Heart left ventricle (tissue), 16 donors: ENCODE measurements around the gene NPPA. TPM values are rescaled to one million over a fixed set of nuclear protein-coding genes. Genes with fewer than 3 reads are reported as not detected.

ENCODE experiments used
- ATAC-seq, 4 donors: fragments of 200-7000 bp; cut with Tn5 transposase; one replicate each; pipeline ENCODE4 v1.9.1; 2020 to 2022; ENCODE audit warnings: moderate library complexity in 4 of 4, mild to moderate bottlenecking in 3 of 4, moderate number of reproducible peaks in 1 of 4
- DNase-seq, 5 donors: peaks; one replicate each; pipeline ENCODE4 v3.0.0-alpha.2; 2020
- H3K27ac ChIP-seq, 12 donors: fragments of 200-600 bp; sonication (generic) in 4 of 12; one replicate each; pipeline versions ENCODE4 v1.5.0 to v1.8.0; 2016 to 2022; ENCODE audit warnings: mild to moderate bottlenecking in 2 of 12
- H3K27me3 ChIP-seq, 9 donors: fragments of 200-600 bp; sonication (generic) in 2 of 9; one replicate each; pipeline versions ENCODE4 v1.5.1 to v1.8.0; 2016 to 2022; ENCODE audit warnings: mild to moderate bottlenecking in 3 of 9
- H3K36me3 ChIP-seq, 9 donors: fragments of 200-600 bp; sonication (generic) in 2 of 9; one replicate each; pipeline versions ENCODE4 v1.5.0 to v1.8.0; 2018 to 2022; ENCODE audit warnings: mild to moderate bottlenecking in 2 of 9
- H3K4me1 ChIP-seq, 12 donors: fragments of 200-600 bp; sonication (generic) in 4 of 12; one replicate each; pipeline versions ENCODE4 v1.5.0 to v1.8.0; 2016 to 2022; ENCODE audit warnings: mild to moderate bottlenecking in 3 of 12
- H3K4me3 ChIP-seq, 12 donors: fragments of 200-600 bp; sonication (generic) in 4 of 12; one replicate each; pipeline versions ENCODE4 v1.5.0 to v1.8.0; 2017 to 2022; ENCODE audit warnings: mild to moderate bottlenecking in 9 of 12, moderate library complexity in 4 of 12
- H3K9me3 ChIP-seq, 12 donors: fragments of 200-600 bp; sonication (generic) in 4 of 12; one replicate each; pipeline versions ENCODE4 v1.5.0 to v1.8.0; 2016 to 2022; ENCODE audit warnings: mild to moderate bottlenecking in 1 of 12
- CTCF ChIP-seq, 12 donors: fragments of 200-600 bp; sonication (generic) in 4 of 12; IDR thresholded peaks; one replicate each; pipeline versions ENCODE4 v1.5.0 to v1.8.0; 2018 to 2022; ENCODE audit warnings: antibody characterized with exemption in 12 of 12, mild to moderate bottlenecking in 5 of 12
- POLR2A ChIP-seq, 2 donors: fragments of 450-650 bp; IDR thresholded peaks; one replicate each; pipeline ENCODE4 v1.6.1; 2017; ENCODE audit warnings: antibody characterized with exemption in 2 of 2, mild to moderate bottlenecking in 2 of 2, moderate library complexity in 2 of 2
- WGBS, 4 donors: extraction: QIAGEN DNeasy Blood & Tissue Kit in 2 of 4; methylation state at CpG; one replicate each; pipeline versions ENCODE4 v1.1.5 to v1.1.7; 2013 to 2018; 5-methylcytosine and 5-hydroxymethylcytosine counted together
- intact Hi-C, 10 donors: fragments of 100-400 bp; cut with DNase I; formaldehyde crosslinking; loops; one replicate each; pipeline versions ENCODE4 v1.11.1 to v1.14.2; 2022
- polyA plus RNA-seq, 2 donors: library from polyadenylated mRNA; stranded (reverse); fragments of 200-250 nt; gene quantifications; one replicate each; pipeline ENCODE4 v1.2.3, GENCODE V29; 2013
- total RNA-seq, 9 donors: library from RNA; depleted of rRNA in 2 of 9; stranded (reverse); fragments of >200 nt in 2 of 9; fragmentation: NEBNext Ultra II Directional in 3 of 9; extraction: Animal tissue kit (Norgen Biotek cat#: 25700) in 3 of 9; gene quantifications; one replicate each; pipeline versions ENCODE4 v1.1.0 to v1.2.4, GENCODE V29; 2016 to 2023
- donor health status: ischemic (EF 13 %, LVEDD 7.1; RV severe dilation, severe dysfunction).
- donor health status: healthy with polysubstance abuse.
- donor health status: DM: no; HTN: yes; CAD: no.
- donor health status: DM: no; HTN: no; CAD: no.
- donor health status: ischemic (EF 25% LVEDD 6.9; RV normal size, moderate dysfunction).
- donor health status: ischemic (EF 25% LVEDD 5.7; RV mildly dilated, moderate dysfunction).
- donor health status: healthy.
- donor health status: DM: yes; HTN: yes; CAD: no.
- donor health status: ischemic (EF 35%, LVEDD 5.7; RV mildly dilated, moderate dysfunction).
- donor health status: nonischemic (EF 11% LVEDD 7.7; RV severe dilation, severe dysfunction).
- donor health status: DM: yes; HTN: yes; CAD: no.
- donor health status: PGD.
- donor health status: ischemic (EF 29% LVEDD 5.4; RV normal size, mild dysfunction).
- donor health status: nonischemic (EF 23%, LVEDD 6.1; RV moderate dilation, normal function).

Gene NPPA
- total and polyA plus RNA-seq, 11 donors, result 59.9 to 3,156 (median 279) TPM

- WGBS, 4 donors, result 66 to 83% (median 83%) methylated on average over 7 of the region's 7 CpGs
- Histone ChIP-seq H3K27me3 (peaks cover 0 to 5% (median 0%) of the 10 kb centered on the region in 9 donors), H3K36me3 (peaks cover 0 to 6% (median 0%) of the 10 kb centered on the region in 9 donors), H3K4me1 (peaks cover 0 to 13% (median 0%) of the 10 kb centered on the region in 12 donors), H3K4me3 (no peak overlapping the region), H3K9me3 (no peaks in the 10 kb centered on the region), H3K27ac (no peak overlapping the region)
- intact Hi-C loops, result no loop called here
- DNase-seq (no peak), ATAC-seq (no peak)
- no peak for TF ChIP-seq CTCF (IDR thresholded peaks at IDR 0.05)
- no peak for TF ChIP-seq POLR2A (IDR thresholded peaks at IDR 0.05)
These were observed 3.6 kb upstream of the NPPA start for GRCh38 chr1:11851180-11851579.

DNA sequence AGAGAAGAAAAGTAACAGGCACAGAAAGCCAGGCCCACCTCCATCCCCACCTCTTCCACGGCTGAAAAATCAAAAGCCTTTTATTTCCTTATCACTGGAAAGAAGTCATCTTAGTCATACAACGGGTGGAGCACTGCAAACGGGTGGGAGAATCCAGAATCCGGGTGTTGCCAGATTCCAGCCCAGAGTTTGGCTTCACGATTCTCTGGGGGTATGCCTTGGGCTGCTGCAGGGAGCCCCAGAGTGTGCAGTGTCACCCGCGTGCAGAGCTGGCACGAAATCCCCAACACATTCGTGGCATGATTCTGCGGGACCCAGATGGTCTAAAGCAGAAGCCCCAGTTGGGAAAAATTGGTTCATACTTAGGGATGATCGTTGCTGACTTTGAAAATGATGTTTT lies 2.6 kb upstream of the NPPA start:
- TF ChIP-seq POLR2A (IDR thresholded peaks at IDR 0.05) (no peak), CTCF (IDR thresholded peaks at IDR 0.05) (no peak)
- ATAC-seq (no peak), DNase-seq (no peak)
- H3K4me3 ChIP-seq, result no peak overlapping the region
- peaks cover 0 to 13% (median 0%) of the 10 kb centered on the region in 12 donors for H3K4me1 ChIP-seq
- peaks cover 0 to 4% (median 0%) of the 10 kb centered on the region in 9 donors for H3K27me3 ChIP-seq
- H3K27ac ChIP-seq, result no peak overlapping the region
- intact Hi-C loops, result no loop called here
- H3K36me3 ChIP-seq, result peaks cover 0 to 11% (median 3%) of the 10 kb centered on the region in 9 donors
- 54 to 69% (median 61%) methylated on average over 11 of the region's 11 CpGs for WGBS, 4 donors
- no peaks in the 10 kb centered on the region for H3K9me3 ChIP-seq

GRCh38 chr1:11848373-11848700 lies 754 bp upstream of the NPPA start:
- H3K36me3 ChIP-seq, result peaks cover 0 to 29% (median 18%) of the 10 kb centered on the region in 9 donors
- peaks cover 0 to 13% (median 0%) of the 10 kb centered on the region in 12 donors for H3K4me1 ChIP-seq
- H3K27me3 ChIP-seq, result no peaks in the 10 kb centered on the region
- H3K4me3 ChIP-seq, result no peak overlapping the region
- no peak for ATAC-seq
- DNase-seq, result no peak
- no peak for TF ChIP-seq CTCF (IDR thresholded peaks at IDR 0.05)
- no peak for TF ChIP-seq POLR2A (IDR thresholded peaks at IDR 0.05)
- H3K9me3 ChIP-seq, result no peaks in the 10 kb centered on the region
- 31 to 68% (median 40%) methylated on average over 9 of the region's 9 CpGs for WGBS, 4 donors
- intact Hi-C loops, result no loop called here
- peak overlapping the region in 2 of 12 donors; percentile 54 to 59 for H3K27ac ChIP-seq

- Histone ChIP-seq H3K36me3 (peaks cover 0 to 52% (median 40%) of the 10 kb centered on the region in 9 donors), H3K4me1 (peaks cover 0 to 35% (median 19%) of the 10 kb centered on the region in 12 donors), H3K27me3 (no peaks in the 10 kb centered on the region), H3K9me3 (no peaks in the 10 kb centered on the region), H3K27ac (no peak overlapping the region), H3K4me3 (peak overlapping the region in 5 of 12 donors; percentile 7 to 49 (median 28))
- WGBS, 4 donors, result 29 to 42% (median 41%) methylated on average over 5 of the region's 5 CpGs
- intact Hi-C loops, result loop anchor here in 1 of 10 donors (1.0 kb wide), 1 partner anchor 14 kb away; no protein-coding TSS in a partner anchor
- no peak for DNase-seq
- TF ChIP-seq POLR2A (IDR thresholded peaks at IDR 0.05) (no peak), CTCF (IDR thresholded peaks at IDR 0.05) (no peak)
- no peak for ATAC-seq
These were observed 1.8 kb downstream of the NPPA start for GRCh38 chr1:11845641-11846335.
